Activated gamma-delta T cell treated with anti-CD3 and anti-CD28 coated beads, Interleukin-2, amount 50 U/mL, for 16 hours (primary cell): ENCODE data around the gene RRAD.
A peak's percentile ranks its signal among the peaks of the same experiment; 100 is the strongest.
"Not testable (repeated sequence)": the region's sequence is repeated elsewhere in the genome, so short reads cannot be mapped to it uniquely, and the experiment has no call there.

Experiments used
- DNase-seq: peaks from one replicate; pipeline ENCODE4 v3.0.0-alpha.2; 2020; ENCODE audit warnings: low read depth

RRAD gene

DNA sequence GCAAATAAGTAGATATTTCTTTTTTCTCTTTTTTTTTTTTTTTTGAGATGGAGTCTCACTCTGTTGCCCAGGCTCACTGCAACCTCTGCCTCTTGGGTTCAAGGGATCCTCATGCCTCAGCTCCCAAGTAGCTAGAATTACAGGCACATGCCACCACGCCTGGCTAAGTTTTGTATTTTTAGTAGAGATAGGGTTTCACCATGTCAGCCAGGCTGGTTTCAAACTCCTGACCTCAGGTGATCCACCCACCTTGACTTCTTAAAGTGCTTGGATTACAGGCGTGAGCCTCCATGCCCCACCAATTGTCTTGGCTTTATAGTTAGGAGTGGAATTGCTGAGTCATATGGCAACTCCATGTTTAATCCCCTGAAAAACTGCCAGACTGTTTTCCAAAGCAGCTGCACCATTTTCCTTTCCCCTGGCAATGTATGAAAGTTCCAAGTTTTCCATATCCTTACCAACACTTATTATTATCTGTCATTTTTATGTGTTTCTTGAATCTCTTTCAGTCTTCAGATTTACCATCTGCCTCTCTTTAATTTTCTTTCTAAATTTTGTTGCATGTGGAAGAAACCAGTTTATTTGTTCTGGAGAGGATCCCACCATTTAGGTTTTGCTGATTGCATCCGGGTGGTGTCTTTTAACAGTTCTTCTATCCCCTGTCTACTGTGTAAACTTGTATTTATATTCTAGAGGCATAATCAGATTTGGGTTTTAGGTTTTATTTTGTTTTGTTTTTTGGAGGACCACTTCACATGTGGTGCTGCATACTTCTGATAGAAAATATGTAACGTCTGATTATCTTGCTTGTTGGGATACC is 25.8 kb upstream of the RRAD start:
- DNase-seq: no peak

DNA sequence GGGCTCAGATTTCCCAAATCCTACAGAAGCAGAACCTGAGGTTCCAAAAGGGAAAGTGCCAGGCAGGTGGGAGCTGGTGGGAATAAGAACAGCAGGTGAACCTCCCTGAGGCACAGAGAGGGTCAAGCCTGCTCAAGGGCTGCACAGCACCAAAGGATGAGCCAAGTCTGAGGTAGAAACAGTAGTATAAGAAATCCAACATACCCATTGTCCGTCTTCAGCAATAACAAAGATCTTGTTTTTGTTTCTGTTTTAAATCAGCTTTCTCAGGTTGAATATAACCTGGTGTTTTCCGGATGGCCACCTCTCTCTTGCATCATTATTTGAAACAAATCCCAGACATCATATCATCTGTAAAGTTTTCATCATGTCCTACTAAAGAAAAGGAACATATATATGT is 25.1 kb upstream of the RRAD start:
- DNase-seq: no peak

DNA sequence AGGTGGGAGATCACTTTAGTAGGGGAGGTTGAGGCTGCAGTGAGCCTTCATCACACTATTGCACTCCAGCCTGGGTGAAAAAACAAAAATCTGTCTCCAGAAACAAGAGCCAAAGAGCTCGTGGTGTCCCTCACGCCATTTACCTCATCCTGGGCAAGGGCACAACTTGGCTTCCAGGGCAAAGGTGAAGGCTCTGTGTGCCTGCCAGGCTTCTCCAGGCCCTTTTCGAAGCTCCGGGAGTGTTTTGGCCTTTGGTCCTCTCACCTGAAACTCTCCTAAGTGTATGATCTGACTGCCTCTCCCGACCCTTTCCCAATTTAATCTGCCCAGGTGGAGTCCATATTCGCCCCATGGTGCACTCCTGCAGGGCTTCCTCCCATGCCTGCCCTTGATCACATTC is 24.1 kb upstream of the RRAD start:
- DNase-seq: no peak

DNA sequence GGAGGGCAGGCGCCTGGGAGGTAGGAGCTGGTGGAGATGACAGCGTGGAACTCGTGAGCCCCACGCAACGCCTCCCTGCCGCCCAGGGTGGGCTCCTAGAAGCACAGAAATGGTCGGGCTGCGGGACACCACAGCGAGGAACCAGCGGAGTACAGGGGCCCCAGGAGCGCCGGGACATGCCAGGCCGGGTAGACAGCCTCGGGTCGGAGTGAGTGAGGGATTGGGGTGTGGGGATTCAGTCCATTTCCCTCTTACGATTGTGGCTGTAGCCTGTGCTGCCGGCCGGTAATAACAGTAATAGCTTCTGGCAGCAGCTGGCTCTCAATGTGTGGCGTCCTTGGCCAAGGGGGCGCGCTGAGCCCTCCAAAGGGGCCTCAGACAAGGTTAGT is 23.5 kb upstream of the RRAD start:
- no peak for DNase-seq

DNA sequence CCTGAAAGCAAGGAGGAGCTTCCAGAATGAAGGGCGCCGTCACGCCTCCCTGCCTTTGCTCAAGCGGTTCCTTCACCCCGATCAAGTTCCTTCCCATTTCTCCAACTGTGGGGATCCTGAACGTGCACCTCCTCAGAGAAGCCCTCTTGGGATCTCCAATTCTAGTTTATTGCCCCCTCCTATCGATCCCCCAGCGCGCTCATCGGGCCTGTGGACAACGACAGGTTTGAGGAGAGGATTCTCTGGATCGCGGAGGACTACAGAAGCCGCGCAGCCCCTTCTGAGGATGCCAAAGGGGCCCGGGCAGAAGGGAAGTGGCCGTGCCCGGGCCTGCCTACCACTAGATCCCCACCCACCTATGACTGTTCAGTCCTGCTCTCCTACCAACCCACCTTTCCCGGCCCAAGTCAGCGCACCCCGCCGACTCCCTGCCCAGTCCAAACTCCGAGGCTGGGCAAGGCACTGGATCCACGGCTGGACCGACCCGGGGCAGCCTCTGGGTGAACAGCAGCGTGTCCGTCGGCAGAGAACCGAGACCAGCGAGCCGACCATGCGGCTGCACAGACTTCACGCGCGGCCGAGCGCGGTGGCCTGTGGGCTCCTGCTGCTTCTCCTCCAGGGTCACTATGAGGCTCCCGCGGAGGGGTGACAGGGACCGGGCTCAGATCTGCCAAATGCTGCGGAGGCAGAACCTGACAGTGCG is 22.9 kb upstream of the RRAD start:
- no peak for DNase-seq

DNA sequence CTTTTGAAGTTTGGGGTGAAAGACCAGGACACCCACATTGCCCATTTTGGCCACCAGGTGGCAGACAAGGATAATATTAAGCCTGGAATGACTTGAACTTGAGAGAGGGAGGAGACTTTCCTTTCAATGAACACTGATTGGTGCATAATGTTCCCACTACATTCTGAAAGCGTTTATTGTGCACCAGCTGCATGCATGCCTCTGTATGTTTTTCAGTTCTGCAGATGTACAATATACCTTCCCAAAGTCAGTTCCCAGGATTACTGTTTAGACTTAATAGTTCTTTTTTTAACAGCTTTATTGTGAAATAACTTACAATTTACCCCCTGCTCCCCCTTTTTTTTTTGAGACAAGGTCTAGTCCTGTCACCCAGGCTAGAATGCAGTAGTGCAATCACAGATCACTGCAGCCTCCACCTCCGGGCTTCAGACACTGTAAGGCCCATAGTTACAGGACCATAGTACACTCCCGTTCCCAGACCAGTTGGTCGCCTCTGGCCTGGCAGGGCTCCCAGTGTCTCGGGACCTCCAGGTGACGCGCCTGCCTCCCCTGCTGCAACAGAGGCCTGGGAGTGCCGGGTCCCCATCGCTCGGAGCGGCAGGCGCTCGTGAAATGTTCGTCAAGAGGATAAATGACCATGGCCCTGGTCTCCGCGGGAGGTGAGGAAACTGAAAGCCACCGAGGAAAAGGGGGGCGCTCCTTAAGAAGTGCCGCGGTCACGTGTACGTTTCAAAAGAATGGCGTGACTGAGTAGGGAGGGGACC is 22.1 kb upstream of the RRAD start:
- peak; percentile 76 for DNase-seq

DNA sequence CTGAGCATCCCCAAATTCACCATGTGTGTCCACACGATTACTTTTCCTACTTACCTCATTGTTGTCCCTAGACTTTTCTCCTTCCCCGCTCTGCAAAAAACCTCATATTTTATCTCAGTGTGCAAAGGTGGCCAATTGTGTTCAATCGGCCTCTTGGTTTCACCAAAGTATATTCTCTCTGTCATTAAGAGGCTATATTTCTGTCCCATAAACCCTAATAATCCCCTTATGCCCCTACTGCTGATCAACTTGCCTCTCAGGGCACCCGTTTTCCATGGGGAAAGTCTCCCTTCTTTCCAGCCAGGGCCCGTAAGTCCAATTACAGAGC is 21.6 kb upstream of the RRAD start:
- no peak for DNase-seq

DNA sequence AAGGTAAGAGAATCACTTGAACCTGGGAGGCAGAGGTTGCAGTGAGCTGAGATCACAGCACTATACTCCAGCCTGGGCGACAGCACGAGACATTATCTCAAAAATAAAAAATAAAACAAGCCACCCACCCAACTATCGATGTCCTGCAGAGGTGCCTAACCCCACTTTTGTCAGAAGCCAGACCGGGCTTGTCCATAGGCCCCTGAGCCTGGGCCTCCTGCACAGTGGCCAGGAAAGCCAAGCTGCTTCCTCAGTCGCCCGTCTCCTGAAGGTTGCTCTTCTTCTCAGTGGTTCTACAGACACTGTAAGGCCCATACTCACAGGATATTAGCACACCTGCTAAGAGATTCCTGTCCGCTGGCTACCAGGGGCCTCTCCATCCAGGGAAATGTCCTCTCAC is 21.2 kb upstream of the RRAD start:
- no peak for DNase-seq

DNA sequence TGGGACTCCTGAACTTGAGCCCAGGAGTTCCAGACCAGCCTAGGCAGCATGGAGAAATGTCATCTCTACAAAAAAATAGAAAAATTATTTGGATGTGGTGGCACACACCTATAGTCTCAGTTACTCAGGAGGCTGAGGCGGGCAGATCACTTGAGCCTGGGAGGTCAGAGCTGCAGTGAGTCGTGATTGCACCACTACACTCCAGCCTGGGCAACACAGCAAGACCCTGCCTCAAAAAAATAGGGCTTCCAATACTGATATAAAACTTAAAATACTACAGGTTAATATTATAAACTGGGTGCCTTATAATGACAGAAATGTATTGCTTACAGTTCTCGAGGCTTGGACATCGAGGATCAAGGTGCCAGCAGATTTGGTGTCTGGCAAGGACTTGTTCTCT is 20.6 kb upstream of the RRAD start:
- no peak for DNase-seq

DNA sequence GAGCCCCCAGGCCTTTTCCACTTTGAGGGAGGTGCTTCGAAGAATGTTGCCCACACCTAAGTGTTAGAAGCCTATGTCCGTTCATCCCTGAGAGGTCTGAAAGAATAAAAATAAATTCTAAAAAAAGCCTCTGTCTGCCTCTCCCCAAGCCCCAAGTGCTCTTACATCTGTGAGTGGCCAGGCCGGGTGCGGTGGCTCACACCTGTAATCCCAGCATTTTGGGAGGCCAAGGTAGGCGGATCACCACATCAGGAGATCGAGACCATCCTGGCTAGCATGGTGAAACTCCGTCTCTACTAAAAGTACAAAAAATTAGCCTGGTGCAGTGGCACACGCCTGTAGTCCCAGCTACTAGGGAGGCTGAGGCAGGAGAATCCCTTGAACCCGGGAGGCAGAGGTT is 19.6 kb upstream of the RRAD start:
- DNase-seq: not testable (repeated sequence)

DNA sequence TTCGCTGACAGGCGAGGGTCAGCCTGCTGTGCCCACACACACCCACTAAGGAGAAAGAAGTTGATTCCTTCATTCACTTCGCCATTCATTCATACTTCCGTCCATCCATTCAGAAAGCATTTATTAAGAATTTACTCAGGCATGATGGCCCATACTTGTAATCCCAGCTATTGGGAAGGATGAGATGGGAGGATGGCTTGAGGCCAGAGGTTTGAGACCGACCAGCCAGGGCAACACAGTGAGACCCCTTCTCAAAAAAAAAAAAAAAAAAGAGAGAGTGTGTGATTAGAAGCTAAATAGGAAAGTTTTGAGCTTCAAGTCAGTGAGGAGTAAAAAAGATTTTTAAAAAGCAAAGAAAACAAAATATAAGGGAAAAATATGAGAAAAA is 18.7 kb upstream of the RRAD start:
- DNase-seq: no peak

DNA sequence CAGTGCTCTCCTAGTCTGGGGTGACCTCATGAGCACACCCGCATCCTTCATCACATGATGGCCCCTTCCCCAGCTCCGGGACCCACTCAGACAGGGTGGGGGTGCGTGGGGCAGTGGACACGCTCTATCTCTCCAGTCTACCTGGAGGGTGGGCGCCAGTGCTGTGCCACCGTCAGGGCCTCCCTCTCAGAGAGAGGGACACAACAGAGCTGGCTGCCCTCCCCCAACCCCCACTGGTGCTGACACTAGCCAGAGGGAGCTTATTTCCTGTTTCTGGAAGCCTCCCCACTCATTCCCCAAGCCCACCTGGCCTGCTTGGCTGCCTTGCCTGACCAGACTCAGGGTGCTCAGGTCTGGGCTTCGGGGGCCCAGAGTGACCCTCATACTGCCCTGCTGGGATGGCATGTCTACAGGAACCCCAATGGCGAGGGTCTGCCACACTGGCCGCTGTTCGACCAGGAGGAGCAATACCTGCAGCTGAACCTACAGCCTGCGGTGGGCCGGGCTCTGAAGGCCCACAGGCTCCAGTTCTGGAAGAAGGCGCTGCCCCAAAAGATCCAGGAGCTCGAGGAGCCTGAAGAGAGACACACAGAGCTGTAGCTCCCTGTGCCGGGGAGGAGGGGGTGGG is 18.2 kb upstream of the RRAD start:
- DNase-seq: no peak

DNA sequence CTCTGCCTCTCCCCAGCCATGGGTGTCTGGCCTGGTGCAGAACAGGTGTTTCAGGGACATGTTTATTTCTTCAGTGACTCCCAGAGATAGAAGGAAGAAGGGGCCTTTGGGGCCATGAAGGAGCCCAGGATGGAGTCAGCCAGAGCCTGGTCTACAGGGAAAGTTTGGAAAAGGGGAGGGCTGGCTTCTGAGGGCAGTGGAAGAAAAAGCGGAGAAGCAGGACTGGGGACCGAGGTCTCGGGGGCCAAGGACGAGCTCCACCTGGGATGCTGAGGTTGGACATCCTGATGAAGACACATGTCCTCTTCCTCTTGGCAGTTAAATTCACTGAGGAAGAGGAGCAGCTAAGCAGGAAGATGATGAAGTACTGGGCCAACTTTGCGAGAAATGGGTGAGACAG is 17.6 kb upstream of the RRAD start:
- DNase-seq: no peak

DNA sequence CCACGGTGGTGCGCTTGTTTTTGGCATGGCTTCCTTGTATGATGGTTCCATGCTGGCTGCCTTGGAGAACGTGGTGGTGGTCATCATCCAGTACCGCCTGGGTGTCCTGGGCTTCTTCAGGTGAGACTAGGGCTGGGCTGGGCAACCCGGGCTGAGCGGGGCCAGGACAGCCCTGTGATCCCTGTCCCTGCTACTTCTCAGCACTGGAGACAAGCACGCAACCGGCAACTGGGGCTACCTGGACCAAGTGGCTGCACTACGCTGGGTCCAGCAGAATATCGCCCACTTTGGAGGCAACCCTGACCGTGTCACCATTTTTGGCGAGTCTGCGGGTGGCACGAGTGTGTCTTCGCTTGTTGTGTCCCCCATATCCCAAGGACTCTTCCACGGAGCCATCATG is 14.9 kb upstream of the RRAD start:
- no peak for DNase-seq

DNA sequence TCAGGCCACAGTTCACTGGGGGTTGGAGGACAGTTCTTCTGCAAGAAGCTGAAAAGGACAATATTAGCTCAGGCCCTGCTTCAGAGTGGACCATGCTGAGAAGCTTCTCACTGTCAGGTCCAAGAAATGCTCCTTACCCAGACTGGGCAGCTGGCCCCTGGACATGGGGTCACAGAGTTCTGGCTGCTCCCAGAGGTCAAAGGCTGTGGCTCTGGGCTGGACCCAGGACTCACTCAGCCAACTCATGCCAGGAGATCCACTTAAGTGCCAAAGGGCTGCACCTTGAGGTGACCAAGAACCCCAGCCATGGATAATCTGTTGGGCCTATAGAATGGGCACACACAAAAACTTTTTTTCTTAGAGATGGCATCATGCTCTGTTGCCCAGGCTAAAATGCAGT is 14.0 kb upstream of the RRAD start:
- DNase-seq: no peak

DNA sequence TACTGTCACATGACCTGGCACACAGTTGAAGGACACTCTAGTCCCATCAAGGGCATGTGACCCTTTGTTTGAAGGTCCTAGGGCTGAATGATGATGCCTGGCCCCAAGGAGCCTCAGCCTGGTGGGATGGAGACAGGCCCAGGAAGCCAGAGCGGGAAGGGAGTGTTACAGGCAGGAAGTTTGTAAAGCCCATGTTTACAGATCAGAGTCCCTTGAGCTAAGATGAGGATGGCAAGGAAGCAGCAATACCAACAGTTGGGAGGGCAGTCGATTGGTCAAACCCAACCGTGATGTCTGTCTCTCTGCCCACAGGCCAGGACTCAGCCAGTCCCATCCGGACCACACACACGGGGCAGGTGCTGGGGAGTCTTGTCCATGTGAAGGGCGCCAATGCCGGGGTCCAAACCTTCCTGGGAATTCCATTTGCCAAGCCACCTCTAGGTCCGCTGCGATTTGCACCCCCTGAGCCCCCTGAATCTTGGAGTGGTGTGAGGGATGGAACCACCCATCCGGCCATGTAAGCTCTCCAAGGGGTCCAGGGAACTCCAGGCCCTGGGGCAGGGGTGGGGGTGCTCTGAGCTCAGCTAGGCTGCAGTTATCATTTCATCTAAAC is 12.5 kb upstream of the RRAD start:
- DNase-seq: no peak

DNA sequence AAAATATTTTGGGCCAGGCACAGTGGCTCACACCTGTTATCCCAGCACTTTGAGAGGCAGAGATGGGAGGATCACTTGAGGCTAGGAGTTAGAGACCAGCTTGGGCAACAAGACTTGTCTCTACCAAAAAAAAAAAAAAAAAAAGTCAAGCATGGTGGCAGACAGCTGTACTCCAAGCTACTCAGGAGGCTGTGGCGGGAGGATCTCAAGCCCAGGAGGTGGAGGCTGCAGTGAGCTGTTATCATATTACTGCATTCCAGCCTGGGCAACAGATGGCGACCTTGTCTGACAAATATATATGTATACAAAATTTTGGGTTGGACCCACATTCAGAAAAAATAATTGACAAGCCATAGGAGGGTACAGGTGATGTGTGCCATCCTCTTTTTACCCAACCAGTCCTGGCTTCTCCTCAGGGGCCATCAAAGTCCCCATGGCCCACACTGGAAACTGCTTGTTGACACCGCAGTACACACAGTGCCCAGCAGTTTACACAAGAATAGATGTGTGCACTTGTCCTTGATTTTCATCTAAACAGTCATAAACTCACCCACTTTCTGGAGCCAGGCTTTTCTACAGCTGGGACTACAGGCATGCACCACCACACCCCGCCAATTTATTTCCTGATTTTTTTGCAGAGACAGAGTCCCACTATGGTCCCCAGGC is 11.7 kb upstream of the RRAD start:
- no peak for DNase-seq

DNA sequence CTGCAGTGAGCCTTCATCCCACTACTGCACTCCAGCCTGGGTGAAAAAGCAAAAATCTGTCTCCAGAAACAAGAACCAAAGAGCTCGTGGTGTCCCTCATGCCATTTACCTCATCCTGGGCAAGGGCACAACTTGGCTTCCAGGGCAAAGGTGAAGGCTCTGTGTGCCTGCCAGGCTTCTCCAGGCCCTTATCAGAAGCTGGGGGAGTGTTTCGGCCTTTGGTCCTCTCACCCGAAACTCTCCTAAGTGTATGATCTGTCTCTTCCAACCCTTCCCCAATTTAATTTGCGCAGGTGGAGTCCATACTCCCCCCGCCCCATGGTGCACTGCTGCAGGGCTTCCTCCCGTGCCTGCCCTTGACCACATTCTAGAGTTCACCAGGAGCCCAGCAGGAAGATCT is 11.1 kb upstream of the RRAD start:
- DNase-seq: no peak

DNA sequence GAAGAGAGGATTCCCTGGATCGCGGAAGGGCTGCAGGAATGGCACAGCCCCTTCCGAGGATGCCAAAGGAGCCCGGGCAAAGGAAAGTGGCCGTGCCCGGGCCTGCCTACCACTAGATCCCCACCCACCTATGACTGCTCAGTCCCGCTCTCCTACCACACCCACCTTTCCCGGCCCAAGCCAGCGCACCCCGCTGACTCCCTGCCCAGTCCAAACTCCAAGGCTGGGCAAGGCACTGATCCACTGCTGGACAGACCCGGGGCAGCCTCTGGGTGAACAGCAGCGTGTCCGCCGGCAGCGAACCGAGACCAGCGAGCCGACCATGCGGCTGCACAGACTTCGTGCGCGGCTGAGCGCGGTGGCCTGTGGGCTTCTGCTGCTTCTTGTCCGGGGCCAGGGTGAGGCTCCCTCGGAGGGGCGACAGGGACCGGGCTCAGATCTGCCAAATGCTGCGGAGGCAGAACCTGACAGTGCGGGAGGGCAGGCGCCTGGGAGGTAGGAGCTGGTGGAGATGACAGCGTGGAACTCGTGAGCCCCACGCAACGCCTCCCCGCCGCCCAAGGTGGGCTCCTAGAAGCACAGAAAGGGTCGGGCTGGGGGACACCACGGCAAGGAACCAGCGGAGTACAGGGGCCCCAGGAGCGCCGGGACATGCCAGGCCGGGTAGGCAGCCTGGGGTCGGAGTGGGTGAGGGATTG is 10.1 kb upstream of the RRAD start, which contains the start of gene CES2:
CES2 (plus strand) TSS at position 203 of the 698 bp plus-strand sequence; CDS start at position 323, 120 bp downstream.
- no peak for DNase-seq

DNA sequence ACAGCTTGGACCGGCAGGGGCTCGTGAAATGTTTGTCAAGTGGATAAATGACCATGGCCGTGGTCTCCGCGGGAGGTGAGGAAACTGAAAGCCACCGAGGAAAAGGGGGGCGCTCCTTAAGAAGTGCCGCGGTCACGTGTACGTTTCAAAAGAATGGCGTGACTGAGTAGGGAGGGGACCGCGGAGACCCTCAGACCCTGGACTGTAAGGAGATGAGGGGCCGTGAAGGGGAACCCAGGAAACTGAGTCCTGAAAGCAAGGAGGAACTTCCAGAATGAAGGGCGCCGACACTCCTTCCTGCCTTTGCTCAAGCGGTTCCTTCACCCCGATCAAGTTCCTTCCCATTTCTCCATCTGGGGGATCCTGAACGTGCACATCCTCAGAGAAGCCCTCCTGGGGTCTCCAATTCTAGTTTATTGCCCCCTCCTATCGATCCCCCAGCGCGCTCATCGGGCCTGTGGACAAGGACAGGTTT is 9.5 kb upstream of the RRAD start:
- DNase-seq: not testable (repeated sequence)
